GM18517 (cell line): ENCODE results near the gene LY86.
"Not testable (repeated sequence)": the region's sequence is repeated elsewhere in the genome, so short reads cannot be mapped to it uniquely, and the experiment has no call there.

ENCODE experiments used
- ATAC-seq: cut with Tn5 transposase; IDR thresholded peaks from one replicate; pipeline ENCODE4 v1.9.1; 2021; ENCODE audit warnings: mild to moderate bottlenecking, moderate library complexity; ENCODE audit not compliant: unreplicated experiment

The LY86 gene

GRCh38 chr6:6650839-6651238 is 62.3 kb downstream of the LY86 start:
- ATAC-seq: no peak

- no peak for ATAC-seq
These were observed 62.8 kb downstream of the LY86 start for GRCh38 chr6:6651335-6651734.

- ATAC-seq: no peak
These were observed 64.4 kb downstream of the LY86 start for GRCh38 chr6:6652932-6653331.

- no peak for ATAC-seq
These were observed 66.4 kb downstream of the LY86 start for GRCh38 chr6:6654599-6655575.

GRCh38 chr6:6655805-6656251 is 67.3 kb downstream of the LY86 start:
- no peak for ATAC-seq

- ATAC-seq: no peak
These were observed 67.8 kb downstream of the LY86 start for GRCh38 chr6:6656287-6656686.

- ATAC-seq: no peak
These were observed 68.7 kb downstream of the LY86 start for GRCh38 chr6:6657085-6657819.

GRCh38 chr6:6657820-6658217 is 69.3 kb downstream of the LY86 start:
- ATAC-seq: no peak

GRCh38 chr6:6659600-6660327 is 71.2 kb downstream of the LY86 start:
- no peak for ATAC-seq

- no peak for ATAC-seq
These were observed 72.0 kb downstream of the LY86 start for GRCh38 chr6:6660339-6661045.

- no peak for ATAC-seq
These were observed 72.7 kb downstream of the LY86 start for GRCh38 chr6:6661191-6661590.

GRCh38 chr6:6661684-6662083 is 73.2 kb downstream of the LY86 start:
- ATAC-seq: no peak

GRCh38 chr6:6663421-6664135 is 75.1 kb downstream of the LY86 start:
- no peak for ATAC-seq

- no peak for ATAC-seq
These were observed 77.2 kb downstream of the LY86 start for GRCh38 chr6:6665555-6666243.

- not testable (repeated sequence) for ATAC-seq
These were observed 81.6 kb downstream of the LY86 start for GRCh38 chr6:6670150-6670549.

- no peak for ATAC-seq
These were observed 86.4 kb downstream of the LY86 start for GRCh38 chr6:6674872-6675271.

GRCh38 chr6:6676910-6677441 is 88.5 kb downstream of the LY86 start:
- no peak for ATAC-seq

GRCh38 chr6:6678185-6678671 is 89.7 kb downstream of the LY86 start:
- ATAC-seq: no peak

GRCh38 chr6:6678811-6679210 is 90.3 kb downstream of the LY86 start:
- ATAC-seq: no peak
